GM12878 (cell line): ENCODE measurements around the gene ETV7. TPM values are rescaled to one million over a fixed set of nuclear protein-coding genes. Genes with fewer than 3 reads are reported as not detected.

Experiments
- ATAC-seq: fragments of 200-7000 bp; cut with Tn5 transposase; 3 replicates; pipeline ENCODE4 v1.9.1; 2020; ENCODE audit warnings: mild to moderate bottlenecking, moderate library complexity
- BruUV-seq: library from RNA; stranded (reverse); fragments of 400-500 nt; replicated peaks from 2 replicates; lab custom pipeline; 2021; lab: Mats Ljungman, UMichigan
- CTCF ChIA-PET: fragments of 300-600 bp; sonication (Branson Sonifier 250); formaldehyde crosslinking; extraction: SDS; loops from one replicate; lab custom pipeline; 2021; ENCODE audit warnings: inconsistent platforms; lab: Yijun Ruan, JAX
- POLR2A ChIA-PET: fragments of 350-600 bp; formaldehyde crosslinking; extraction: SDS; loops from one replicate; lab custom pipeline; 2021; ENCODE audit warnings: inconsistent platforms; lab: Charles Lee
- RAD21 ChIA-PET: fragments of 300-600 bp; sonication (Branson Sonifier 250); formaldehyde crosslinking; loops from one replicate; lab custom pipeline; 2023; ENCODE audit warnings: antibody characterized with exemption; ENCODE audit not compliant: unreplicated experiment; lab: Charles Lee
- SMC1A ChIA-PET: fragments of 300-600 bp; sonication (Branson Sonifier 250); formaldehyde crosslinking; loops from one replicate; lab custom pipeline; 2023; ENCODE audit not compliant: unreplicated experiment, uncharacterized antibody; lab: Charles Lee
- DNase-seq: peaks from one replicate; pipeline ENCODE4 v3.0.0-alpha.2; 2011; ENCODE audit warnings: low read depth, low spot score
- FAIRE-seq: peaks from 3 replicates; lab custom pipeline; 2011; peaks lifted over from hg19 to GRCh38; lab: Jason Lieb, UNC
- H2AFZ ChIP-seq: 2 replicates; pipeline ENCODE4 v1.6.0; 2011; ENCODE audit warnings: low read depth, low read length, control low read depth; ENCODE audit not compliant: control insufficient read depth
- H3K27ac ChIP-seq: 2 replicates; pipeline ENCODE4 v1.5.1; 2011; ENCODE audit warnings: control low read depth; ENCODE audit not compliant: control insufficient read depth, insufficient read depth
- H3K27me3 ChIP-seq, 2 experiments: replicated peaks in 1 of 2; 2 replicates each; pipeline versions ENCODE4 v1.6.0 to v1.6.1; 2011; ENCODE audit warnings: low read length in 1 of 2; ENCODE audit not compliant: control insufficient read depth in 2 of 2, insufficient read depth in 2 of 2
- H3K36me3 ChIP-seq, 2 experiments: 2 replicates each; pipeline ENCODE4 v1.5.1; 2011; ENCODE audit warnings: low read length in 1 of 2; ENCODE audit not compliant: control insufficient read depth in 2 of 2, insufficient read depth in 2 of 2
- H3K4me1 ChIP-seq: 2 replicates; pipeline ENCODE4 v1.6.1; 2011; ENCODE audit warnings: mild to moderate bottlenecking, low read length, moderate library complexity, mixed read lengths; ENCODE audit not compliant: control insufficient read depth, insufficient read depth
- H3K4me2 ChIP-seq: 2 replicates; pipeline ENCODE4 v1.6.0; 2011; ENCODE audit warnings: control low read depth; ENCODE audit not compliant: control insufficient read depth, insufficient read depth
- H3K4me3 ChIP-seq: fragments of 200-600 bp; sonication (generic); 2 replicates; pipeline ENCODE4 v1.5.1; 2016
- H3K79me2 ChIP-seq: 2 replicates; pipeline ENCODE4 v1.6.0; 2011; ENCODE audit warnings: low read length; ENCODE audit not compliant: control insufficient read depth, insufficient read depth
- H3K9ac ChIP-seq: 2 replicates; pipeline ENCODE4 v1.8.0; 2011; ENCODE audit warnings: low read length, control low read depth, mixed read lengths; ENCODE audit not compliant: control insufficient read depth, insufficient read depth
- H3K9me3 ChIP-seq: replicated peaks from 3 replicates; pipeline ENCODE4 v1.5.1; 2011; ENCODE audit warnings: mild to moderate bottlenecking, low read length; ENCODE audit not compliant: control insufficient read depth, insufficient read depth
- H4K20me1 ChIP-seq: 2 replicates; pipeline ENCODE4 v1.6.0; 2011; ENCODE audit not compliant: control insufficient read depth, insufficient read depth
- ASH2L ChIP-seq: fragments of 300-600, 200-600 bp; sonication (generic); IDR thresholded peaks from 2 replicates; pipeline ENCODE4 v1.6.1; 2017; ENCODE audit warnings: low read depth, mild to moderate bottlenecking, borderline replicate concordance
- CHD2 ChIP-seq: IDR thresholded peaks from 2 replicates; pipeline ENCODE4 v1.6.1; 2011; ENCODE audit warnings: low read depth, low read length, improper control_type of control experiment, borderline replicate concordance
- E4F1 ChIP-seq: fragments of 450-650 bp; IDR thresholded peaks from 2 replicates; pipeline ENCODE4 v1.6.1; 2018; ENCODE audit warnings: borderline replicate concordance, mild to moderate bottlenecking; ENCODE audit not compliant: partially characterized antibody
- FOXM1 ChIP-seq: IDR thresholded peaks from 2 replicates; pipeline ENCODE4 v1.6.1; 2012; ENCODE audit warnings: low read depth, mild to moderate bottlenecking, inconsistent platforms, low read length, moderate library complexity
- NFYA ChIP-seq: IDR thresholded peaks from 2 replicates; pipeline ENCODE4 v1.6.1; 2011; ENCODE audit warnings: low read depth, mild to moderate bottlenecking, low read length, improper control_type of control experiment, borderline replicate concordance
- NKRF ChIP-seq: fragments of 450-650 bp; conservative IDR thresholded peaks from 2 replicates; pipeline ENCODE4 v1.6.1; 2017; ENCODE audit warnings: mild to moderate bottlenecking, moderate library complexity
- NRF1 ChIP-seq: conservative IDR thresholded peaks from 2 replicates; pipeline ENCODE4 v1.6.1; 2011; ENCODE audit warnings: mild to moderate bottlenecking, low read depth, low read length, improper control_type of control experiment
- PRDM15 ChIP-seq: fragments of 450-650 bp; formaldehyde crosslinking; IDR thresholded peaks from 2 replicates; pipeline ENCODE4 v1.4.0; 2020; ENCODE audit warnings: mild to moderate bottlenecking, moderate library complexity
- REST ChIP-seq: IDR thresholded peaks from 2 replicates; pipeline ENCODE4 v1.6.1; 2012; ENCODE audit warnings: mild to moderate bottlenecking, low read depth, low read length
- SMAD1 ChIP-seq: fragments of 450-650 bp; IDR thresholded peaks from 2 replicates; pipeline ENCODE4 v1.6.1; 2018; ENCODE audit warnings: mild to moderate bottlenecking, low read depth; ENCODE audit not compliant: partially characterized antibody
- STAT3 ChIP-seq: IDR thresholded peaks from 2 replicates; pipeline ENCODE4 v1.6.1; 2011; ENCODE audit warnings: low read depth, low read length, improper control_type of control experiment
- WGBS: methylation state at CpG from one replicate; pipeline ENCODE4 v1.1.6; 2016; ENCODE audit warnings: low lambda C conversion rate; ENCODE audit not compliant: insufficient replicate concordance, insufficient coverage; ENCODE audit errors: missing lambda C conversion rate; 5-methylcytosine and 5-hydroxymethylcytosine counted together
- in situ Hi-C: fragments of 300-500 bp; cut with MboI; formaldehyde crosslinking; loops from 9 replicates; pipeline ENCODE4 v1.14.3; 2018; ENCODE audit warnings: mixed read lengths
- intact Hi-C: fragments of 100-400 bp; cut with micrococcal nuclease; formaldehyde crosslinking; loops from one replicate; pipeline ENCODE4 v1.14.2; 2022; ENCODE audit not compliant: unreplicated experiment
- polyA plus RNA-seq, 11 experiments: library from polyadenylated mRNA; depleted of rRNA in 4 of 11; unstranded in 6 of 11; stranded (reverse) in 5 of 11; fragments of >200 nt; fragmentation: Nextera tagmentation in 4 of 11; fragmentation: Illumina TruSeq in 1 of 11; extraction: Ambion mirVana in 4 of 11; extraction: Trizol in 1 of 11; gene quantifications; 1 replicate in 1 of 11; 2 replicates in 10 of 11; pipeline versions ENCODE4 v1.2.1 to v1.2.3, GENCODE V29; 2011 to 2016; ENCODE audit warnings: inconsistent platforms in 2 of 11, missing spikeins in 2 of 11, low read depth in 1 of 11
- total RNA-seq, 4 experiments: library from RNA; depleted of rRNA in 3 of 4; stranded (reverse); fragments of >200 nt in 3 of 4; fragmentation: Illumina TruSeq in 1 of 4; extraction: Trizol in 1 of 4; gene quantifications; 2 replicates each; pipeline versions ENCODE4 v1.2.1 to v1.2.3, GENCODE V29; 2013 to 2021

ETV7 gene
- total and polyA plus RNA-seq, 10 of the 15 experiments (the other 5 are each of a cell fraction or from before 2014, with no cell fraction given) = 0.04 to 1.8 (median 1.3) TPM

GRCh38 chr6:36368421-36368820, 19.0 kb downstream of the ETV7 start:
- Histone ChIP-seq H3K4me2 (no peak overlapping the region), H3K27me3 (no peaks in the 10 kb centered on the region), H3K79me2 (no peaks in the 10 kb centered on the region), H3K4me3 (no peak overlapping the region), H3K4me1 (peaks cover 26% of the 10 kb centered on the region), H3K27ac (no peak overlapping the region), H3K9me3 (no peaks in the 10 kb centered on the region), H2AFZ (no peak overlapping the region), H4K20me1 (no peaks in the 10 kb centered on the region), H3K9ac (no peak overlapping the region), H3K36me3 (no peaks in the 10 kb centered on the region; a peak in 1 of 4 replicates)
- FAIRE-seq = no peak
- ChIA-PET SMC1A (interaction anchor here (1.0 to 19.6 kb wide), 3 partner anchors 8 to 28 kb away, joined by 4 to 386 read pairs (median 5); partner anchors contain the start of gene BNIP5), POLR2A (no interaction called here), CTCF (no interaction called here), RAD21 (interaction anchor here (1.2 kb wide), 1 partner anchor 63 kb away, joined by 3 read pairs; no protein-coding TSS in a partner anchor)
- DNase-seq = no peak
- 92% methylated on average over 1 of the region's 1 CpG for WGBS
- BruUV-seq = no TSS peak
- in situ Hi-C loops = no loop called here
- TF ChIP-seq STAT3 = no peak
- TF ChIP-seq PRDM15 (CRISPR knock-in tag) = no peak
- no peak for TF ChIP-seq NKRF
- no peak for TF ChIP-seq ASH2L
- TF ChIP-seq REST = no peak
- no peak for TF ChIP-seq SMAD1
- no peak for TF ChIP-seq NRF1
- no peak for TF ChIP-seq CHD2
- no peak for TF ChIP-seq E4F1
- TF ChIP-seq FOXM1 = no peak
- no peak for TF ChIP-seq NFYA
- intact Hi-C loops = no loop called here
- ATAC-seq = no peak
